CD4-positive, alpha-beta T cell (primary cell): ENCODE results near the gene LSAMP. TPM values are rescaled to one million over a fixed set of nuclear protein-coding genes. Genes with fewer than 3 reads are reported as not detected.

ENCODE experiments used
- ATAC-seq: fragments of 200-7000 bp; cut with Tn5 transposase; one replicate; pipeline ENCODE4 v1.10.0; 2022; ENCODE audit warnings: mild to moderate bottlenecking; ENCODE audit not compliant: poor library complexity
- CTCF ChIA-PET: fragments of 350-600 bp; sonication (Branson Sonifier 250); formaldehyde crosslinking; loops from one replicate; lab custom pipeline; 2021; ENCODE audit warnings: antibody characterized with exemption, inconsistent platforms; lab: Charles Lee
- POLR2A ChIA-PET: fragments of 350-600 bp; sonication (Branson Sonifier 250); formaldehyde crosslinking; loops from one replicate; lab custom pipeline; 2021; ENCODE audit warnings: antibody characterized with exemption, inconsistent platforms; lab: Charles Lee
- DNase-seq, 14 experiments: peaks; one replicate each; pipeline ENCODE4 v3.0.0-alpha.2; 2013 to 2020; ENCODE audit warnings: mixed read lengths in 2 of 14
- H3K27ac ChIP-seq, 2 donors: one replicate each; pipeline versions ENCODE4 v1.5.1 to v1.7.0; 2013; ENCODE audit warnings: low read length in 2 of 2, low read depth in 1 of 2, mild to moderate bottlenecking in 1 of 2
- H3K27me3 ChIP-seq, 2 experiments: 1 replicate in 1 of 2; 2 replicates in 1 of 2; pipeline versions ENCODE4 v1.6.1 to v1.7.0; 2013; ENCODE audit warnings: low read length in 2 of 2, control low read depth in 1 of 2, mild to moderate bottlenecking in 1 of 2, moderate library complexity in 1 of 2; ENCODE audit not compliant: insufficient read depth in 2 of 2, control insufficient read depth in 1 of 2
- H3K36me3 ChIP-seq: one replicate; pipeline ENCODE4 v1.6.1; 2013; ENCODE audit warnings: low read length, control low read depth; ENCODE audit not compliant: insufficient read depth
- H3K4me1 ChIP-seq: one replicate; pipeline ENCODE4 v1.6.1; 2013; ENCODE audit warnings: low read length, control low read depth; ENCODE audit not compliant: insufficient read depth
- H3K4me3 ChIP-seq: one replicate; pipeline ENCODE4 v1.5.1; 2013; ENCODE audit warnings: mild to moderate bottlenecking, low read length, moderate library complexity
- H3K9me3 ChIP-seq, 2 experiments: 1 replicate in 1 of 2; 2 replicates in 1 of 2; pipeline versions ENCODE4 v1.6.1 to v1.7.0; 2013; ENCODE audit warnings: low read length in 2 of 2, mild to moderate bottlenecking in 2 of 2, control low read depth in 1 of 2, moderate library complexity in 1 of 2; ENCODE audit not compliant: control insufficient read depth in 1 of 2, insufficient read depth in 1 of 2
- H3K27ac Mint-ChIP-seq: one replicate; pipeline ENCODE4 v1.8.0; 2020; ENCODE audit warnings: mixed read lengths
- H3K27me3 Mint-ChIP-seq: one replicate; pipeline ENCODE4 v1.8.0; 2021; ENCODE audit warnings: mixed read lengths
- H3K36me3 Mint-ChIP-seq: one replicate; pipeline ENCODE4 v1.8.0; 2021; ENCODE audit warnings: low read depth, mixed read lengths
- H3K4me1 Mint-ChIP-seq: one replicate; pipeline ENCODE4 v1.8.0; 2021; ENCODE audit warnings: low read depth, mixed read lengths
- H3K4me3 Mint-ChIP-seq: one replicate; pipeline ENCODE4 v1.8.0; 2020; ENCODE audit warnings: mild to moderate bottlenecking, mixed read lengths
- H3K9me3 Mint-ChIP-seq: one replicate; pipeline ENCODE4 v1.8.0; 2020; ENCODE audit warnings: mixed read lengths
- CTCF ChIP-seq: fragments of 200-600 bp; IDR thresholded peaks from one replicate; pipeline ENCODE4 v1.8.0; 2022; ENCODE audit warnings: antibody characterized with exemption, mild to moderate bottlenecking
- intact Hi-C, 2 experiments: fragments of 100-400 bp; cut with DNase I in 1 of 2; cut with micrococcal nuclease in 1 of 2; formaldehyde crosslinking; loops; one replicate each; pipeline versions ENCODE4 v1.15.1 to v1.9.0; 2023 to 2025; cut with DNase I, micrococcal nuclease
- total RNA-seq, 174 experiments: library from RNA in 2 of 174; stranded (reverse) in 2 of 174; gene quantifications; one replicate each; pipeline ENCODE4 v1.2.3 and lab custom pipeline; 2021 to 2026

Gene LSAMP
- total RNA-seq, 2 experiments from 2014 or later = not detected

DNA sequence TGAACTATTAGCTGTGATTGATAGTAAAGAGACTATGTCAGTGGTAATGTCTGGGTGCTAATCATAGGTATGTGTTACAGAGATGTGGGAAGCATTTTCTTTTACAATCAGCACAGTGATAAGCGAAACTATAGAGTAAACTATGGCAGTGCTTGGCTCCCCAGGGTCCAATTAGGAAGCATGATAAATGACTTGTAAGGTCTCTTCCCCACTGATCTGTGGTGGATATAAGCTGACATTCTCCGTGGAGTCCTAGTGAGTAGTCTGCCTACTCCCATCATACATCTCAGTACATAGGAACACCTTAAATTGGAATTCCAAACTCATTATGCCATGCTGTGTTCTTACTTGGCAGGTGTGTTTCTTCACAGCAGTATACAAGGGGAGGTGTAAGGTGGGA, 617.8 kb downstream of the LSAMP start:
- no peaks in the 10 kb centered on the region for H3K4me1 ChIP-seq
- no peaks in the 10 kb centered on the region for H3K36me3 Mint-ChIP-seq
- ChIA-PET CTCF (interaction anchor here (0.7 to 1.3 kb wide), 2 partner anchors 9 to 567 kb away, joined by 4 read pairs; no protein-coding TSS in a partner anchor), POLR2A (no interaction called here)
- peaks cover 29% of the 10 kb centered on the region for H3K27me3 Mint-ChIP-seq
- H3K9me3 Mint-ChIP-seq = no peaks in the 10 kb centered on the region
- no peak overlapping the region for H3K4me3 Mint-ChIP-seq
- no peak overlapping the region for H3K4me3 ChIP-seq
- DNase-seq (no peak), ATAC-seq (no peak)
- no peak for TF ChIP-seq CTCF
- H3K27ac Mint-ChIP-seq = no peak overlapping the region
- H3K36me3 ChIP-seq = no peaks in the 10 kb centered on the region
- H3K27ac ChIP-seq = no peak overlapping the region
- H3K4me1 Mint-ChIP-seq = no peaks in the 10 kb centered on the region
- no peaks in the 10 kb centered on the region for H3K9me3 ChIP-seq
- H3K27me3 ChIP-seq = peaks cover 0 to 12% of the 10 kb centered on the region in 2 experiments
- intact Hi-C loops = no loop called here

DNA sequence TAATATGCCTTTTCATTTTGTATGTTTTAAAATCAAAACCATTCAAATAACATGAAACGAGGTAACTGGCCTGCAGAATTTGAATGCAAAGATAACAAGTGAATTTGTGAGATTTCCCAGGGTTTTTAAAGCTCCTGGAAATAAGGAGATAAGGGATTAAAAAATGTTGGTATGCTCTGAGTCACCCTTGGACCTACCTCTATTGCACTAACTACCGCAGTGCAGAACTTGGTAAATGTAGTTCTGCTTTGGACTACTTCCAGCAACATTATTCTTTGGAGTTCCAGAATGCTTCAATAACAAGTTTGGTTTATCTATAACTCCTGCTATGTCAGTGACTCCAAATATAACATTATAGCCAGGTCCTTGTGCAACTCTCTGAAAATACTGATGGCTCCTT, 620.2 kb downstream of the LSAMP start:
- Histone ChIP-seq H3K4me3 (no peak overlapping the region), H3K9me3 (no peaks in the 10 kb centered on the region), H3K36me3 (no peaks in the 10 kb centered on the region), H3K27me3 (peaks cover 0 to 8% of the 10 kb centered on the region in 2 experiments), H3K4me1 (no peaks in the 10 kb centered on the region), H3K27ac (no peak overlapping the region)
- Mint-ChIP-seq H3K4me3 (no peak overlapping the region), H3K27ac (no peak overlapping the region), H3K27me3 (peaks cover 21% of the 10 kb centered on the region), H3K9me3 (no peaks in the 10 kb centered on the region), H3K36me3 (no peaks in the 10 kb centered on the region), H3K4me1 (no peaks in the 10 kb centered on the region)
- intact Hi-C loops = no loop called here
- CTCF ChIA-PET = interaction anchor here (0.6 kb wide), 1 partner anchor 23 kb away, joined by 3 read pairs; no protein-coding TSS in a partner anchor
- no peak for DNase-seq
- TF ChIP-seq CTCF = no peak
- ATAC-seq = no peak
- POLR2A ChIA-PET = no interaction called here

DNA sequence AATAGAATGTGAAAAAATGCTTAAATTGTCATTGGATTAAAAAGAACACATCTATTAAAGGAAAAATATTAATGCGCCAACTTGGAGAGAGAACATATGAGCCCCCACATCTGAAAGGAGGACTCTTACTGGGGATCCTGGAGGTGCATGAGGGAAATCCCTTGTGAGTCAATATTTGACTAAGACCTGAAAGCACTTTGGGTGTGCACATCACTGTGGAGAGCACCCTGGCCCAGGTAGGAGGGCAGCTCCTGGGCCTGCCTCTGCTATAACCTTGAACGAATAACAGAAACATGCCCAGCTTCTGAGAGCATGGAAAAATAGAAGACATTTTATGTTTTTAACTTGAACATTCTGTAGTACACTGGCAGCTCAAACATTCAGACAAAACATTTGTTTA, 622.2 kb downstream of the LSAMP start:
- H3K4me3 ChIP-seq = no peak overlapping the region
- H3K9me3 Mint-ChIP-seq = no peaks in the 10 kb centered on the region
- no peaks in the 10 kb centered on the region for H3K9me3 ChIP-seq
- H3K4me1 Mint-ChIP-seq = no peaks in the 10 kb centered on the region
- H3K4me1 ChIP-seq = no peaks in the 10 kb centered on the region
- intact Hi-C loops = loop anchor here in 1 of 2 experiments (5.0 kb wide), 1 partner anchor 36 kb away; no protein-coding TSS in a partner anchor
- ATAC-seq = no peak
- TF ChIP-seq CTCF = no peak
- H3K36me3 ChIP-seq = no peaks in the 10 kb centered on the region
- H3K4me3 Mint-ChIP-seq = no peak overlapping the region
- peaks cover 0 to 8% of the 10 kb centered on the region in 2 experiments for H3K27me3 ChIP-seq
- no peaks in the 10 kb centered on the region for H3K36me3 Mint-ChIP-seq
- H3K27ac ChIP-seq = no peak overlapping the region
- POLR2A ChIA-PET = no interaction called here
- H3K27me3 Mint-ChIP-seq = peaks cover 17% of the 10 kb centered on the region
- CTCF ChIA-PET = interaction anchor here (1.1 kb wide), 1 partner anchor 8 kb away, joined by 4 read pairs; no protein-coding TSS in a partner anchor
- no peak overlapping the region for H3K27ac Mint-ChIP-seq
- DNase-seq = no peak
